ENCODE measurements around the gene CYP26C1.

The CYP26C1 gene

DNA sequence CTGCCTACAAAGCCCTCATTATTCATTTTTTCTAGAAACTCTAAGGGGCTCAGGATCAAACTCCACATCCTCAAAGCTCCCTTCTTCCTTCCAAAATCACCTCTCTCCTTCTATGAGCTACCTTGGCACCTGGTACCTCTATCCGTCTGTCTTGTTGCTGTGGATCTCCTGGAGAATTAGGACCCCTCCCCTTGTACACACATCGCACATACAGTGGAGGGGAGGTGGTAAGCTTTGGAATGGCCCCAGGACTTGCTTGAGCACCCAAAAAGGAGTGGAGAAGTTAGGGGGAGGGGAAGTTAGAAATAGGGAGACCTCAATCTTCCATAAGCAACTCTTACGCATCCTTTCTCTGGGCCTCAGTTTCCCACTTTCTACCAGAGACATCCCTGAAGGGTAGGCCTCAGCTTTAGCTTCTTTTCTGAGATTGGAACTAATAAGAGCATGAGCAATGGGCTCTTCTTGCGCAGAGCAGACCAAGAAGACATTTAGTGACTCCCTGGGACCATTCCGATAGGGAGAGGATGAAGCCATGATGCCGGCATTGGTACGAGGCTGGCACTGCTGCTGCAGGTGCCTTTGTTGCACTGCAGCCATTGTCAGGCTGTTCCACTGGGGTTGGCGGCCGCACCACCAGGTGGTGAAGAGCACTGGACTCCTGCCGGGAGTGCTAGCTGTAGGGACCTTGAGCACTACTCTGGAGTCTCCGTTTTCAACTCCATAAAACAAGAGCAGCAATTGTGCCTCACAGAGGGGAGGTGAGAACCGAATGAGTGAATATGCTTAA is 4.5 kb downstream of the CYP26C1 start:
- DNase-seq: no peak

DNA sequence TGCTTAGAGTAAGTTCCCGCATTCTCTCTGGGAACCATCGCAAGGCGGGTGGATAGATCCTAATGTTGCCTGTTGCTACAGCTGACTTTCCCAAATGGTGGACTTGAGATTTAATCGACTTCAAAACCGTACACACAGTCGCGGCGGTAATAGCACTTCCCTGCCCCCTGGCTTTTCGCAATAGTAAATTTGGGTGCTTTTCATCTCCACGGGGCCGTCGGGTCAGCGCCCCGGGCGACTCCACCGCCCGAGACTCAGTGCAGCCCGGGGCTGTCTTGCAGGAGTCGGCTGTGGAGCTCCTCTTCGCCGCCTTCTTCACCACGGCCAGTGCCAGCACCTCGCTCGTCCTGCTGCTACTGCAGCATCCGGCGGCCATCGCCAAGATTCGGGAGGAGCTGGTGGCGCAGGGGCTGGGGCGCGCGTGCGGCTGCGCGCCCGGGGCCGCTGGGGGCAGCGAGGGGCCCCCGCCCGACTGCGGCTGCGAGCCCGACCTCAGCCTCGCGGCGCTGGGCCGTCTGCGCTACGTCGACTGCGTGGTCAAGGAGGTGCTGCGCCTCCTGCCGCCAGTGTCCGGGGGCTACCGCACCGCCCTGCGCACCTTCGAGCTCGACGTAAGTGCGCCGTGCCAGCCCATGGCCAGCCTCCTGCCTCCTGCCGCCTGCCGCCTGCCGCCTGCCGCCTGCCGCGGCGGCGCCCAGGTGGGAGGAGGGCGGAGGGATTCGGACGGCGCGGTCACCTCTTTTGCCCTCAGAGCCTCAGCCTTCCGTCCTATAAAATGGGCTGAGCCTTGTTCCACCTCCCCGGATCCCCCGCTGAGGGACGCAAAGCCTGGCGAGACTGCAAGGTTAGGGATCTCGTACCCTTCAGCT is 5.3 kb downstream of the CYP26C1 start:
- DNase-seq: peak; percentile 49

DNA sequence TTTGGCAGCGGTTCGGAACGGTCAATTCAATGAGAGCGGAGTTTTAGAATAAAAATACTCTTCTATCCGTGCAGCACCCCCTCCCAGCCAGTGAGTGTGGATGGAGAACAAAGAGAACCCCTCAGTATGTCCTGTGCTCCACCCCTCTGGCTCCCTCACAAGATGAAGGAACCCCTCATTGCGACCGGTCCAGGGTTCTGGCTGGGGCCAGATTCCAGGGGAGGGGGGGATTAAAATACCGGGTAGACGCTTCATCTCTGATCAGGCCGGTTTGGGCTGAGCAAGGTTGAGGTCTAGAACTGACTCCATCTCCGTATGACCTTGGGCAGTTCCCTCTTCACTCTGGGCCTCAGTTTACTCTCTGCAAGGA is 5.9 kb downstream of the CYP26C1 start:
- no peak for DNase-seq

DNA sequence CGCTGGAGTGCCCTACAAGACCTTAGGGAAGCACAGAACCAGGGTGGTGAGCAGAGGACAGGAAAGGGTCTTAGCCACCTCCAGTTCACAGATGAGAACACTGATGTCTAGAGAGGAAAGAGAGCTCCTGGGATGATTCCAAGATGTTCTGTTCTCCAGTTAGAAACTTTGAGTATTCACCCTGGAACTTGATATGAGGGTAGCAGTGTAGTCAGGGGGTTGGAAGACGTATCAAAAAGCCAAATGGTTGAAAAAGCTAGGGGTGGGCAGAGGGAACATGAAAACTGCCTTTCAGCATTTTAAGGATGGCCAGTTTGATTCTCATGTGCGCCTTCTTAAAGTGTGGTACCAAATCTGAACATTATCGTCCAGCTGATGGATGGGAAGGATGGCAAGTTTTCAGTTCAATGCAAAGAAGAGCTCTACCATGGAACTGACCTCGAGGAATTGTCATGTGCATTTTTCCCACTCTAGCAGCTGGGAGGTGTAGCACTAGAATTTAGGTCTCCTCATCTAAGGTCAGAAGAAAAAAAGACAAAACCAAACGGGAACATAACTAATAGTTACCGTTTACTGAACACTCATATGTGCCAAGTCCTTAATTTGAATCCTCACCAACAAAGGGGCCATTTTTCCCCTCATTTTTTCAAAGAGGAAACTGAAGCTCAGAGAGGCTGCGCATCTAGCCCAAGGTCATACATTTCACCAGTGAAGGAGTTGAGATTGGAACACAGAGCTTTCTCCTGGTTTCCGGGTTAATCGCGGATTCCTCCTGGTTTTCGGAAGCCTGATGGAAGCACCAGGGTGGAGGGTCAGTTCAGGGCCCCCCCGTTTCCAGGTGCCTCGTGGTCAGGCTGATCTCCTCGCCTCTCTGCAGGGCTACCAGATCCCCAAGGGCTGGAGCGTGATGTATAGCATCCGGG is 7.1 kb downstream of the CYP26C1 start:
- DNase-seq: no peak

DNA sequence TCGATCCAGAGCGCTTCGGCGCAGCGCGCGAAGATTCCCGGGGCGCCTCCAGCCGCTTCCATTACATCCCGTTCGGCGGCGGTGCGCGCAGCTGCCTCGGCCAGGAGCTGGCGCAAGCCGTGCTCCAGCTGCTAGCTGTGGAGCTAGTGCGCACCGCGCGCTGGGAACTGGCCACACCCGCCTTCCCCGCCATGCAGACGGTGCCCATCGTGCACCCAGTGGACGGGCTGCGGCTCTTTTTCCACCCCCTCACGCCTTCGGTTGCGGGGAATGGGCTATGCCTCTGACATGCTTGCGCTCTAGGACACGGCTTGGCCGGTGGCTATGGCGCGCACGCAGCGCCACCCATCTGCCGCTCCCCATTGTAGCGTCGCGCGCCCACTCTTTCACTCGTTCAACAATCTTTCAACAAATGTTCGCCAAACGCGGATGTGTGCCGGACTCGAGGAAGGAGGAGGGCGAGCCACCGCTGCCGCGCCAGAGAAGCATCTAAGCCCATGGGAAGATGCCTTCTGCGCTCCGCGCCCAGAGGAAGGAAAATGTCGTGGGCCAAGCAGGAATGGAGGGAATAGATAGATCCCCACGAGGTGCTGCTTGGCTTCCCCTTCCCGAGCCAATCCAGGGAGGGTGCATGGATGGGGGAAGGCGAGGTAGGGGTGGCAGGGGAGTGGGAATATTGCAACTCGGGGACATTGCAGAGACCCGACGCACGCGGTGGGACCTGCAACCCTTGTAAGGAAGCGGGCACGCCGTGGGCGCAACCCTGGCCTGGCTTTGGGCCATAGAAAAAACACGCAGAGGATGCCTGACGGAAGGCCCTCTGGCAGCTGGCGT is 8.0 kb downstream of the CYP26C1 start:
- DNase-seq: peak; percentile 34

DNA sequence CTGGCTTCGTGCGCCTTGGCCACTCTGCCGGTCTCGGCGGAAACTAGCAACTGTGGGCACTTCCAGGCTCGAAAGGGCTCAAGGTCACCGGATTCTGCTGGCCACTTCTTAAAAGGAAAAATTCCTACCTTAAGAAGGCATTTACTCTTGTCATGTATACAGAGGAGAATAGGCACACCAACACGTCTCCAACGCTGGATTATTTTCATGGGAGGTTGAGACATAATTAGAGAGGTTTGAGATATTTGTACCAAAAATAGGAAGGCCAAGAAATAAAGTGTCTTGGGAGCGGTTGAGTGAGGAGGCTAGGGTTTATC is 8.6 kb downstream of the CYP26C1 start:
- DNase-seq: no peak

DNA sequence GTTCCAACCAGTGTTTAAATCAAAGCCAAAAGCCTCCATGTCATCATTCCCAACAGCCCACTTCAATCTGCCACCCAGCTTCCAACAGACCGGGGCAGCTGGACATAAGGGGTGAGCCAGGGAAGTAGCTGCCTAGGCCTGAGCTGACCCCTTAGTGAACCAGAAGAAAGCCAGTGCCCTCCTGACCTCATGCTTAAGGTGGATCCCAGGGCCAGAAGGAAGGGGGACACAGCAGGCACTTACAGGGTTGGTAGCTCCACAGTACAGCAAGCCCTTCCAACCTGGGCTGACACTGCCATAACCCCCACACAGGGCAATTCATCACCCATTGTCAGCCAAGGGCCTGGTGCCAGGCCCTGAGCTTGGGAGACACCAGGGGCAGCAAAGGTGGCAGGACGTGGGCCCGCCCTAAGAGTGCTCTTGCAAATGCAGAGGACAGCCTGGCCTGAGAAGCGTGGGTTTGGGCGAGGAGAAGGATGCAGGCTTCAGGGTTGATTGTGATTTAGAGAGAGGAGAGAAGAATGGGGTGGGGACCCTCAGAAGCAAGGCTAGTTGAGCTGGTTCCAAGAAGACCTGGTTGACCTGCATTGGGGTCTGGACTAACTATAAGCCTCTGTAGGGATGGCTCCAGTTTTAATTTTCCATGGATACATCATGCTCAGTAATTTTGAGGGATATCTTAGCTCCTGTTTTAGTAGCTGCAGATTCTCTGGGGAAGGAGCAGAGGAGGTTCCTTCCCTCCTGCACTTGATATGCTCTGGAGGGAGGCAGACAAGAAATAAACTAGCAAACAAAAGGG is 10.0 kb downstream of the CYP26C1 start:
- no peak for DNase-seq

DNA sequence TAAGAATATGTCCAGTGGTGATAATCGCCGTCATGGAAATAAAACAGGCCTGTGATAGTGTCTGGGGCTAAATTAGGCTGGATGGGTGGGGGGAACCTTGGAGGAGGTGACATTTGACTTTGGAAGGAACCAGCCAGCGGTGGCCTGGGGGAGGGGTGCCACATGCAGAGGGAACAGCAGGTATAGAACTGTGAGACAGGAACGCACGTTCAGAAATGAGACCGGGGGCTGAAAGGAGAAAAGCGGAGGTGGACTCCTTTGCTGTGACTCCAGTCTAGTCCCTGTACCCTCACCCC is 10.5 kb downstream of the CYP26C1 start:
- no peak for DNase-seq

DNA sequence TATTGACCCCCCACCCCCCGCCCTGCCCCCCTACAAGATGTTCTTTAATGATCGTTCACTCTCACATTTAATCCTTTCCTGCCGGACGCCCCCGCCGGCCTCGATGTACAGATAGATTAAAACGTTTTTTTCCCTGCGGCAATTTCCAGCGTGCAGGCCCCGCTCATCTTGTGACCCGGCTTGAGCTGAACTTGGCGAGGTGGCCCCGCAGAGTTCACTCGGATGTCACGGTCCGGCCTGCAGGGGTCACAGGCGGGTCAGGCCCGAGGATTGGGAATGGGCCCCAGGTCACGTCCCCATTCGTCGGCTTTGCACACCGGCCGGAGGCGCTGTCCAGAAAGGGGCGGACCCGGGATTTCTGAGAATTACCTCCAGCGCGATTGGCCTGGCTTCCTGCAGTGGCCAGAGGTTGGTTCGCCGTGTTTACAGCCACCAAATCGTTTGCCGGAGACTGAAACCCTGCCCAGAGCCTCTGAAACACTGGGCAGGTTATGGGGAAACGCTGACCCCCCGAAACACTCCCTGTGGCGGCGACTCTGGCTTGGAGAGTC is 11.2 kb downstream of the CYP26C1 start:
- no peak for DNase-seq

DNA sequence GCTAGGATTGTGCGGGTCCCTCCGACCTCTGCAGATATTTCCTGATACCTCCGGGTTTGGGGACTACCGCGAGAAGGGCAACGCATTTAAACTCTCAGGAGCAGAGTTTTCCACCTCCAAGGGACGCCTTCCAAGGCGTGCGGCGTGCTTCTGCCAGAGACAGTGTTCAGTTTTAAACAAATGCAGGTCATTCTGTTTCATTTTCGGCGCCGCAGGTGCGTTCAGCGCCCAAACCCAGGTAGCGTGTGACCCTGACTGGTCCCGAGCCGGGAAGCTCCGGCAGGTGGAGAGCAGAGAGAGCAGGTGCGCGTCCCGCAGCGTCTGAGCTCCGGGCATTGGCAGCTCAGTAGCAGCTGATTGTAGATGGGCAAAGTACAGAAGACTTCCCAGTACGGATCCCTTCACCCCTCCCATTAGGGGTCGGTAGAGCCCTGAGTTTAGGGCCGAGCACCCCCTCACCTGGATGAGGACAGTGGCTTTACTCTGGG is 11.7 kb downstream of the CYP26C1 start:
- no peak for DNase-seq

DNA sequence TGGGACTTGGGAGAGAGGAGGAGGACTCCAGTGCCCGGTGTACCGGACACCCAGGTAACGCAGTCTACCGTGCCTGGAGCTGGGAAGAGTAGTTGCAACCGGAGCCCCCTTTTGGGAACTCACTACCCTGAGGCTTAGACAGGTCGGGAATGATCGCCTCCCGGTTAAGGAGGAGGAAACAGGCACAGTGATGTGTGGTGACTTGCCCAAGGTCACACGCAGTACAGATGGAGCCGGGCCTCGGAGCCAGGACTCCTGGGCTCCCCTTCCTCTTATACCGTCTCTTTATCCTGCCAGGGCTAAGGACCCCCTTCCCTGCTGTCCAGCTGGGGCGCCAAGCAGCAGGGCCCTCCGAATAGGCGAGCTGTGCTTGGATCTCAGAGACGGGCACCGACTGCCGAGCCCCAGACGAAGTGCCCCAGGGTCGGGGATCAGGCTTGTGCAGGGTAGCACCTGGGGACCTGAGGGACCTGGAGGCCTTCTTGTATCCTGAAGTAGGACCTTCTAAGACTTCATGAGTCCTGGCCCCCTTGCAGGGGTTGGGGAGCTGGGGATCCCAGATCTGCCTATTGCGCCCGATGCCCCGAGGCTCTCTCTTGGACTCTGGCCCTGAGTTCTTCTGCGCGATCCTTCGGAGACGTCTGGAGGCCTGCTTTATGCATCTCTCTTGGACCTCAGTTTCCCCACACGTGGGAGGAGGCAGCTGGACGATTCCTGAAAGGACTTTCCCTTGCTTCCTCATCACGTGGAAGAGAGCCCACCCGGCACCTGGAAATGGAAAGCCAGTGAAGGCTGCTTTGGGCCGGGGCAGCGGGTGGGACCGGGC is 12.3 kb downstream of the CYP26C1 start:
- DNase-seq: no peak

DNA sequence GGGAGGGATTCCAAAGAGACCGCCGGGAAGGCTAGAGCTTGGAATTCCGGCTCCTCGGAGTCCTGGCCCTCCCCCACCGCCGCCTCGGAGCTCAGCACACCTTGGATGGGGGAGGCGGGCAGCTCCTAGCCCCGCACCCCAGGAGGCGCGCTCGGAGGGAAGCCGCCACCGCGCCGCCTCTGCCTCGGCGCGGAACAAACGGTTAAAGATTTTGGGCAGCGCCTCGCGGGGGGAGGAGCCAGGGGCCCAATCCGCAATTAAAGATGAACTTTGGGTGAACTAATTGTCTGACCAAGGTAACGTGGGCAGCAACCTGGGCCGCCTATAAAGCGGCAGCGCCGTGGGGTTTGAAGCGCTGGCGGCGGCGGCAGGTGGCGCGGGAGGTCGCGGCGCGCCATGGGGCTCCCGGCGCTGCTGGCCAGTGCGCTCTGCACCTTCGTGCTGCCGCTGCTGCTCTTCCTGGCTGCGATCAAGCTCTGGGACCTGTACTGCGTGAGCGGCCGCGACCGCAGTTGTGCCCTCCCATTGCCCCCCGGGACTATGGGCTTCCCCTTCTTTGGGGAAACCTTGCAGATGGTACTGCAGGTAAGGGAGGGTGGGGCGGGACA is 13.0 kb downstream of the CYP26C1 start, which contains the start of gene CYP26A1:
TSS of gene CYP26A1 (plus strand) at position 355 of the 608 bp plus-strand sequence. CDS start at position 397, 42 bp downstream.
- peak; percentile 28 for DNase-seq

DNA sequence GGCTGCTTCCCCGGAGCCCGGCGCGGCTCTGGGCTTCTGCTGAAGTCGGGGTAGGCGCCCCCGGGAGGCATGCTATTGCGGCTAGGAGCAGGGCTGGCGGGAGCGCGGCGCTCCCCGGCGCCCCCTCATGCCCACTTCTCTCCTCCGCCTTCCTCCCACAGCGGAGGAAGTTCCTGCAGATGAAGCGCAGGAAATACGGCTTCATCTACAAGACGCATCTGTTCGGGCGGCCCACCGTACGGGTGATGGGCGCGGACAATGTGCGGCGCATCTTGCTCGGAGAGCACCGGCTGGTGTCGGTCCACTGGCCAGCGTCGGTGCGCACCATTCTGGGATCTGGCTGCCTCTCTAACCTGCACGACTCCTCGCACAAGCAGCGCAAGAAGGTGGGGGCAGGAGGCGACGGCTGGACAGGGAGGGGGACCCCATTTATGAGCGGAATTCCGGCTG is 13.6 kb downstream of the CYP26C1 start:
- DNase-seq: peak; percentile 17

DNA sequence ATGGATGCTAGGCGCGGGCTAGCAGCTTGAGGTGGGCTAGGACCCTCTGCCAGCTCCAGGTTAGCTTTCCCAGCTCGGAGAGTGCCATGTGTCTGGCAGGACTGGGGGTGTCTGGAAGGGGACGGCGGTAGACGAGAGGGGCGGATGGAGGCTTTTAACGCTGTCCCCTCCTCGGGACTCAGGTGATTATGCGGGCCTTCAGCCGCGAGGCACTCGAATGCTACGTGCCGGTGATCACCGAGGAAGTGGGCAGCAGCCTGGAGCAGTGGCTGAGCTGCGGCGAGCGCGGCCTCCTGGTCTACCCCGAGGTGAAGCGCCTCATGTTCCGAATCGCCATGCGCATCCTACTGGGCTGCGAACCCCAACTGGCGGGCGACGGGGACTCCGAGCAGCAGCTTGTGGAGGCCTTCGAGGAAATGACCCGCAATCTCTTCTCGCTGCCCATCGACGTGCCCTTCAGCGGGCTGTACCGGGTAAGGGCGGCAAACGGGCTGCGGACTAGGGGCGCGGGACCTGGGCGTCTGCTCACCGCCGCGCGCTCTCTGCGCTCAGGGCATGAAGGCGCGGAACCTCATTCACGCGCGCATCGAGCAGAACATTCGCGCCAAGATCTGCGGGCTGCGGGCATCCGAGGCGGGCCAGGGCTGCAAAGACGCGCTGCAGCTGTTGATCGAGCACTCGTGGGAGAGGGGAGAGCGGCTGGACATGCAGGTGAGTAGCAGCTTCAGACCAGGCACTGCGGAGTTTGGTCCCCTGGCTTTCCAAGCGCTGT is 14.2 kb downstream of the CYP26C1 start:
- no peak for DNase-seq

DNA sequence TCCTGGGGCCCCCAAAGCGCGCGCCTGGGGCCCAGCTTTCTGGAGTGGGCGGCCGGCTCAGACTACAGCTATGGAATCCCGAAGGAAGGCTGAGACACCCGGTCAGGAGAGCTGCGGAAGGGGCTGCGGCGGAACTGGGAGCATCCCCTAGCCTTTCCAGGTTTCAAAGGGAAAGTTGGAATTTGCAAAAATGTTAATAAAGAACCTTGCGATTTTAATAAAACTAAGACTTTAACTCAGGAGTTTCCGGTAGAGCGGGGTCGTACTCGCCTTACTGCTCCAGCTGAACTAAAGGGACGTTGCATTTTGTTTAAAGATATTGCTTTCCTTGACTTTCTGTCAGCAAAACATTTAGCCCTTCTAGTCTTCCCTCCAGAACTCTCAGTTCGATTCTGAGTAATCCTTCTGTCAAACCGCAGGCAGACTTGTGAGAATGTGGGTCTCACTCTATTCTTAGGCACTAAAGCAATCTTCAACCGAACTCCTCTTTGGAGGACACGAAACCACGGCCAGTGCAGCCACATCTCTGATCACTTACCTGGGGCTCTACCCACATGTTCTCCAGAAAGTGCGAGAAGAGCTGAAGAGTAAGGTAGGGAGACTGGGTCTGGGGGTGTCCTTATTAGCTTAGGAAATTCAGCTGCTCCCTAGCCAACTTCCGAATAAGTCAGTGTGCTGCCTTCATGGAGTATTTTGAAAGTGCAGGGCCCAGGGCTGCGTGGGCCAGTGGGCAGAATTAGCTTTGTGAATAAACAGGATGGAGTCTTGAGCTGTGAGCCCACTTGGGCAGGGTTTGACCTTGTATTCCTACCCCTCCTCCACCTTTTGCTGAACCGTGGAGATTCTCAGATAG is 15.0 kb downstream of the CYP26C1 start:
- no peak for DNase-seq

DNA sequence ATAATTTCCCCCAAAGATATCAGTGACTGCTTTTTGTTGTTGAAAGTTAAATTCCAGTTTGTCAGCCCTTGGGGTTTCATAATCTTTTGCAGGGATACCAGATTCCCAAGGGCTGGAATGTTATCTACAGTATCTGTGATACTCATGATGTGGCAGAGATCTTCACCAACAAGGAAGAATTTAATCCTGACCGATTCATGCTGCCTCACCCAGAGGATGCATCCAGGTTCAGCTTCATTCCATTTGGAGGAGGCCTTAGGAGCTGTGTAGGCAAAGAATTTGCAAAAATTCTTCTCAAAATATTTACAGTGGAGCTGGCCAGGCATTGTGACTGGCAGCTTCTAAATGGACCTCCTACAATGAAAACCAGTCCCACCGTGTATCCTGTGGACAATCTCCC is 16.3 kb downstream of the CYP26C1 start:
- DNase-seq: no peak

DNA sequence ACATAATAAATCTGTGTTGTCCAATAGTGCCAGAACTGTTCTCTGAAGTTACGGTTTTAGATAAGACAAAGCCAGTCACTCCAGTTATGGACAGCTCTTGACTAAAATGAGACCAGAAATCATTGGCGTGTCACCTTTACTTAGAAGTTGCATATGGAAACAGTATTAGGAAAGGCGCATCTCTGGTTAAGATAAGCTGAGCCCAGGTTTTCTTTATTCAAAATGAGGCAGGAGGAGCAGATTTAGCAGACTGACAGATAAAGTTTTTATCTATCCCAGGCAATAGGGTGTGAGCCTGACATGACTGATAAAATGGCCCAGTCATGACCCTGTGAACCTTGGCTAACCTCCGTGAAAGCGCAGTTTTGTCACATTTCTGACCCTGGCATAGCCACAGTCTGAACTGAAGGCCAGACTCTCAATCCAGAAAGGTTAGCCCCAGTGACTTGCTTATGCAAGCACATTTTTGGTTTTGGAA is 17.3 kb downstream of the CYP26C1 start:
- DNase-seq: no peak

All from NCI-H1105 treated with DMSO at 0.1 percent for 48 hours (cell line).